AG09319 (cell line): ENCODE results near the gene PEX11B.

Experiments used
- DNase-seq: peaks from one replicate; pipeline ENCODE4 v3.0.0-alpha.2; 2010; ENCODE audit warnings: low read depth; ENCODE audit errors: extremely low read depth
- CTCF ChIP-seq: IDR thresholded peaks from 2 replicates; pipeline ENCODE4 v1.5.1; 2011; ENCODE audit warnings: low read depth, mild to moderate bottlenecking, inconsistent platforms, low read length, moderate library complexity

The PEX11B gene

GRCh38 chr1:145962157-145963102 lies 43.9 kb upstream of the PEX11B start:
- no peak for DNase-seq
- TF ChIP-seq CTCF: no peak

GRCh38 chr1:145961425-145962156 lies 43.1 kb upstream of the PEX11B start:
- TF ChIP-seq CTCF: no peak
- no peak for DNase-seq

GRCh38 chr1:145961109-145961424 lies 42.5 kb upstream of the PEX11B start:
- DNase-seq: no peak
- TF ChIP-seq CTCF: no peak

- peak; percentile 1 for TF ChIP-seq CTCF
- DNase-seq: no peak
These were observed 42.1 kb upstream of the PEX11B start for GRCh38 chr1:145960468-145961108.

GRCh38 chr1:145959957-145960467 lies 41.5 kb upstream of the PEX11B start:
- no peak for DNase-seq
- no peak for TF ChIP-seq CTCF

- TF ChIP-seq CTCF: no peak
- no peak for DNase-seq
These were observed 40.8 kb upstream of the PEX11B start for GRCh38 chr1:145959333-145959732.

GRCh38 chr1:145958734-145959133 lies 40.2 kb upstream of the PEX11B start:
- TF ChIP-seq CTCF: no peak
- no peak for DNase-seq
